Tibial artery (tissue), 4 donors: ENCODE measurements around the gene MCOLN1.
A peak's percentile ranks its signal among the peaks of the same experiment; 100 is the strongest.

Experiments used
- DNase-seq, 2 donors: peaks; one replicate each; pipeline ENCODE4 v3.0.0-alpha.2; 2019
- H3K27ac ChIP-seq, 2 donors: fragments of 200-600 bp; sonication (generic) in 1 of 2; 1 replicate in 1 of 2; 2 replicates in 1 of 2; pipeline ENCODE4 v1.5.1; 2018 to 2019; ENCODE audit warnings: mild to moderate bottlenecking in 1 of 2
- H3K27me3 ChIP-seq, 2 donors: fragments of 200-600 bp; sonication (generic) in 1 of 2; one replicate each; pipeline versions ENCODE4 v1.5.1 to v1.6.0; 2016 to 2019
- H3K36me3 ChIP-seq, 3 donors: fragments of 200-600 bp; sonication (generic) in 2 of 3; one replicate each; pipeline ENCODE4 v1.5.1; 2016 to 2019; ENCODE audit warnings: mild to moderate bottlenecking in 2 of 3
- H3K4me1 ChIP-seq, 4 donors: fragments of 200-600 bp; sonication (generic) in 2 of 4; 1 replicate in 3 of 4; 2 replicates in 1 of 4; pipeline ENCODE4 v1.5.1; 2016 to 2019
- H3K4me3 ChIP-seq, 2 donors: fragments of 200-600 bp; sonication (generic) in 1 of 2; 1 replicate in 1 of 2; 2 replicates in 1 of 2; pipeline ENCODE4 v1.5.1; 2018 to 2019; ENCODE audit warnings: mild to moderate bottlenecking in 2 of 2
- H3K9me3 ChIP-seq, 3 donors: fragments of 200-600 bp; sonication (generic) in 1 of 3; one replicate each; pipeline ENCODE4 v1.5.1; 2016 to 2019
- intact Hi-C: fragments of 100-400 bp; cut with DNase I; formaldehyde crosslinking; loops from one replicate; pipeline ENCODE4 v1.15.0; 2023; ENCODE audit warnings: low total_unique reads
- TF ChIP-seq, protein P1 (sequence below), 2 experiments: fragments of 200-600 bp in 1 of 2; fragments of 450-650 bp in 1 of 2; IDR thresholded peaks; one replicate each; pipeline ENCODE4 v1.5.1; 2017 to 2019; ENCODE audit warnings: antibody characterized with exemption in 2 of 2, mild to moderate bottlenecking in 1 of 2, moderate library complexity in 1 of 2

MCOLN1 gene

DNA sequence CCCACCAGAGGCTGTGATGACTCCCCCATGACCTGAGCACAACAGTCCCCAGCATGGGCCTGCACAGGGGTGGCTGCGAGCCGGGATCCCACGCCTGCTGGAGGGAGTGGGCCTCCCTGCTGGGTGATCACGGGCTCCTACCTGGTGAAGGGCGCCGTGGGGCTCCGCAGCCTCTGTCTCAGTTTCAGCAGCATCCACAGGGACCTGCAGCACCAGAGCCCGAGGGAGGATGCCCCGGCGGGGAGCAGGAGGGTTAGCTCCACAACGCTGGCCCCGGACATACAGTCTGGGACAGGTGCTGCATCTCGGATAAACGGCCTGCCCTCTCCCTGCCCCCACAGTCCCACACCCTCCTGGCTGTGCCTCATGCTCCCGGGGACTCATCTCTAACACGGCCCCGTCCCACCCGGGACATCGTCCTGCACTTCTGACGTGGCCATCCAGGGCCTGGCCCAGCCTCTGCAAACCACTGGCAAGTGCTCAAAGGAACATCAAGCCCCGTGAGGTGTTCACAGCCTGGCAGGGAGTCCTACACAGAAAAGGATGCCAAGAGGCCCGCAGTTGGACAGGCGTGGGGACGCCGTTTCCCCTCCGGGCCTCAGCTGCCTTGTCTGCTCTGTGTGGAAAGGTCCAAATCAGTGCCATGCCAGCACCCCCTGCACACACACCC, 44.1 kb upstream of the MCOLN1 start:
- H3K27me3 ChIP-seq = no peaks in the 10 kb centered on the region
- DNase-seq = no peak

DNA sequence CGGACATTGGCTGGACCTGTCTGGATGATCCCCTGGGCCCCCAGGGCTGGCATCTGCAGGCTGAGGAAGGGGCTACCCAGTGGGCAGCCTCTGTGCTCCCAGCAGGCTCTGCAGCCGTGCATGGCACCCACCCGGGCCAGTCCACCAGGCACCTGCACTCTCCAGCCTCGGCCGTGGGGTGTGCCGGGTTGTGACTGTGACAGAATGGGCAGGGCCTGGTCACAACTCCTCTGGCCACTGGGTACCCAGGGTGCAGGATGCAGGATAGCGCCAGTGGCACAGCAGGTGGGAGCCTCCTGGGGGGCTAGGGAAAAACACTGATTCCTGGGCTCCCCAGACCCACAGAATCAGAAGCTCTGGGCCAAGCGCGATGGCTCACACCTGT, 43.6 kb upstream of the MCOLN1 start:
- intact Hi-C loops = no loop called here
- no peaks in the 10 kb centered on the region for H3K9me3 ChIP-seq

More for the DNA sequence above, 44.1 kb upstream of the MCOLN1 start:
- intact Hi-C loops = no loop called here
- H3K27ac ChIP-seq = no peak overlapping the region
- TF ChIP-seq, protein P1, sequence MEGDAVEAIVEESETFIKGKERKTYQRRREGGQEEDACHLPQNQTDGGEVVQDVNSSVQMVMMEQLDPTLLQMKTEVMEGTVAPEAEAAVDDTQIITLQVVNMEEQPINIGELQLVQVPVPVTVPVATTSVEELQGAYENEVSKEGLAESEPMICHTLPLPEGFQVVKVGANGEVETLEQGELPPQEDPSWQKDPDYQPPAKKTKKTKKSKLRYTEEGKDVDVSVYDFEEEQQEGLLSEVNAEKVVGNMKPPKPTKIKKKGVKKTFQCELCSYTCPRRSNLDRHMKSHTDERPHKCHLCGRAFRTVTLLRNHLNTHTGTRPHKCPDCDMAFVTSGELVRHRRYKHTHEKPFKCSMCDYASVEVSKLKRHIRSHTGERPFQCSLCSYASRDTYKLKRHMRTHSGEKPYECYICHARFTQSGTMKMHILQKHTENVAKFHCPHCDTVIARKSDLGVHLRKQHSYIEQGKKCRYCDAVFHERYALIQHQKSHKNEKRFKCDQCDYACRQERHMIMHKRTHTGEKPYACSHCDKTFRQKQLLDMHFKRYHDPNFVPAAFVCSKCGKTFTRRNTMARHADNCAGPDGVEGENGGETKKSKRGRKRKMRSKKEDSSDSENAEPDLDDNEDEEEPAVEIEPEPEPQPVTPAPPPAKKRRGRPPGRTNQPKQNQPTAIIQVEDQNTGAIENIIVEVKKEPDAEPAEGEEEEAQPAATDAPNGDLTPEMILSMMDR (IDR thresholded peaks at IDR 0.05) = no peak
- H3K36me3 ChIP-seq = no peaks in the 10 kb centered on the region
- peaks cover 0 to 2% (median 0%) of the 10 kb centered on the region in 4 donors for H3K4me1 ChIP-seq
- H3K9me3 ChIP-seq = no peaks in the 10 kb centered on the region
- H3K4me3 ChIP-seq = no peak overlapping the region

DNA sequence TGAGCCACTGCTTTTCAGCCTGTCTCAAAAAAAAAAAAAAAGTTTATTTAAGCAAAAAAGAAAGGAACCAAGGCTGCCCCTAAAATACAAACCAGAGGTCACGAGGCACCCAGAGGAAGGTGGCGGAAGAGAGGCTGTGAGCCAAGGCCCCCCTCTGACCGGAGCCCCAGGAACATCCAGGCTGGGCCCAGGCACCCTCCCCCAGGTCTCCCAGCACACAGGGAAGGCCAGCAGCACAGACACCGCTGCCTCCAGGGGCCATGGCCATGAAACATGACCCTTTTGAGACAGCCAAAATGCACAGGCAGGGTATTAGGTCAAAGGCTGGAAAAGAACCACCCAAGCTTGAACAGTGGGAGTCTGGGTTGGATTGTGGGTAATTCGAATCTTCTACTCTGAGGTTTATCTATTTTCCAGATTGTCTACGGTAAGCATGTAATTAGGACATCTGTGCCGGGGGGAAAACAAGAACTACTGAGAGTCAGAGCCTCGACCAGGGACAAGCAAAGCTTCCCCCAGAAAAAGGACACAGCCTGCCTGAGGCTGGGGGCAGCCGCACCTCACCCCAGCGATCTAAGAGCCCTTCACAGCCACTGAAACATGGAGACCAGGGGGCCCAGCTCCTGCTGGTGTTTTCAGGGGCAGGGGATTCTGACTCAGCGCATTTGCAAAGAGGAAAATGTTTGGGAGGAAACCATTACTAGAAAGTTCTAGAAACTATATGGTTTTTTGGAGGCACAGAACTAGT, 42.0 kb upstream of the MCOLN1 start:
- intact Hi-C loops = no loop called here
- TF ChIP-seq, protein P1 (IDR thresholded peaks at IDR 0.05) = no peak
- no peaks in the 10 kb centered on the region for H3K9me3 ChIP-seq
- DNase-seq = peak in 1 of 2 donors; percentile 30
- no peaks in the 10 kb centered on the region for H3K36me3 ChIP-seq
- H3K4me1 ChIP-seq = peaks cover 0 to 2% (median 0%) of the 10 kb centered on the region in 4 donors
- H3K27ac ChIP-seq = no peak overlapping the region
- H3K4me3 ChIP-seq = no peak overlapping the region
- no peaks in the 10 kb centered on the region for H3K27me3 ChIP-seq

More for the DNA sequence above, 43.6 kb upstream of the MCOLN1 start:
- Histone ChIP-seq H3K4me1 (peaks cover 0 to 2% (median 0%) of the 10 kb centered on the region in 4 donors), H3K36me3 (no peaks in the 10 kb centered on the region), H3K27ac (no peak overlapping the region), H3K27me3 (no peaks in the 10 kb centered on the region), H3K4me3 (no peak overlapping the region)
- DNase-seq = no peak
- TF ChIP-seq, protein P1 (IDR thresholded peaks at IDR 0.05) = no peak

DNA sequence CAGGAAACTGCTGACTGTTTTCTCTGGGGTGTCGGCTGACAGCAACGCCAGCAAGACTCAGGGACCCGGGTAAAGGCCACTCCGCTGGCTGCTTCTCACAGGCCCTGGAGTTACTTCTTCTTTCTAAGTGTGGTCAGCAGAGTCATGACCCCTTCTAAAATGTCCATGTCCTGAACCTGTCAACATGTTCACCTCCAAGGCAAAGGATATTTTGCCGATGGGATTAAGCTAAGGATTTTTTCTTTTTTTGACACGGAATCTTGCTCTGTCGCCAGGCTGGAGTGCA, 41.5 kb upstream of the MCOLN1 start:
- intact Hi-C loops = no loop called here
- Histone ChIP-seq H3K27ac (no peak overlapping the region), H3K4me1 (peaks cover 0 to 2% (median 0%) of the 10 kb centered on the region in 4 donors), H3K9me3 (no peaks in the 10 kb centered on the region), H3K27me3 (no peaks in the 10 kb centered on the region), H3K4me3 (no peak overlapping the region), H3K36me3 (no peaks in the 10 kb centered on the region)
- TF ChIP-seq, protein P1 (IDR thresholded peaks at IDR 0.05) = no peak
- no peak for DNase-seq

DNA sequence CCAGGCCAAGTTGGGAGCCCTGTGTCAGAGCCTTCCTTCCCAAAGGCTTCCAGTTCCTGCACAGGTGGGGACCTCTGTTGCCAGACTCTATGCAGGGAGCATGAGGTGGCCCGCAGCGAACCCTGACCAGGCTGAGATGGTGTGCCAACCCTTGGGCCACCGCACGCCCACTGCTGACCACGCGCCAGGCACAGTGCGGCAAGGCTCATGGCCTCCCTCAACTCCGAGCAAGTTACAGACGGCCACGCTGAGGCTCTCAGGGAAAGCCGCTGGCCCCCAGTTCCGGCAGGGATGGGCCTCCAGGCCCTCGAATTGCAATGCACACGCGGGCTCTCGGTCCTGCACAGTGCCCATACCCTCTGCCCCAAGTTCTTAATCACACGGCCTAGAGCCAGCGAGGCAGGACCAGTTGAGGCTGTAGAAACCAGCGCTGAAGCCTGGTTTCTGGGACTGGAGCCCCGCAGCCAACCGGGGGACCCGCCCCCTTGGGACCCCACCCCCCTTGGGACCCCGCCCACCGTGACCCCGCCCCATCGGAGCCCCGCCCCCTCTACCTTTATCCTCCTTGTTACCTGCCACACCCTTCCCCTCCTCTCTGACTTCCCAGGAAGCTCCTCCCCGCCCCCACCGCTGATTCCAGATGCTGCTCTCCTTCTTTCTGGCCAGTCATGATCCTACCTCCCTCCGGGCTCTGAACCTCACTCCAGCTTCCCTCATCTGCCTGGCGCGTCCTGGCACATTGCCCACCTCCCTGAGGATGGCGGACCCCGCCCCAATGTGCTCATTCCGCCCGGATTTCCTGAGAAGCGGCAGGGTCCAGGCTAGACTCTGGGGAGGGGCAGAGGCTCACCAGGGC, 39.6 kb upstream of the MCOLN1 start:
- Histone ChIP-seq H3K9me3 (no peaks in the 10 kb centered on the region), H3K27me3 (no peaks in the 10 kb centered on the region), H3K4me1 (peaks cover 0 to 2% (median 0%) of the 10 kb centered on the region in 4 donors), H3K36me3 (no peaks in the 10 kb centered on the region), H3K4me3 (no peak overlapping the region), H3K27ac (no peak overlapping the region)
- DNase-seq = peak in 1 of 2 donors; percentile 55
- intact Hi-C loops = no loop called here
- TF ChIP-seq, protein P1 (IDR thresholded peaks at IDR 0.05) = no peak
